Keratinocyte (primary cell): ENCODE results near the gene FNDC3A. TPM values are rescaled to one million over a fixed set of nuclear protein-coding genes. Genes with fewer than 3 reads are reported as not detected.

Experiments
- DNase-seq: peaks from one replicate; pipeline ENCODE4 v3.0.0-alpha.2; 2011; ENCODE audit warnings: low read depth, missing footprints, low spot score
- FAIRE-seq: peaks from 2 replicates; lab custom pipeline; 2011; peaks lifted over from hg19 to GRCh38; lab: Jason Lieb, UNC
- H2AFZ ChIP-seq: 2 replicates; pipeline ENCODE4 v1.6.0; 2012; ENCODE audit warnings: low read length, control low read depth, inconsistent platforms; ENCODE audit not compliant: control insufficient read depth
- H3K27ac ChIP-seq: 2 replicates; pipeline ENCODE4 v1.5.1; 2011; ENCODE audit warnings: low read length; ENCODE audit not compliant: control insufficient read depth, insufficient read depth
- H3K27me3 ChIP-seq: 3 replicates; pipeline ENCODE4 v1.6.0; 2011; ENCODE audit warnings: low read length; ENCODE audit not compliant: control insufficient read depth, insufficient read depth; ENCODE audit errors: extremely low read depth
- H3K36me3 ChIP-seq, 2 experiments: 2 replicates in 1 of 2; 3 replicates in 1 of 2; pipeline ENCODE4 v1.5.1; 2011; ENCODE audit warnings: low read length in 2 of 2, mild to moderate bottlenecking in 1 of 2; ENCODE audit not compliant: control insufficient read depth in 2 of 2, insufficient read depth in 2 of 2; ENCODE audit errors: extremely low read depth in 1 of 2
- H3K4me1 ChIP-seq: 3 replicates; pipeline ENCODE4 v1.5.1; 2011; ENCODE audit warnings: low read length; ENCODE audit not compliant: control insufficient read depth, insufficient read depth; ENCODE audit errors: extremely low read depth
- H3K4me2 ChIP-seq: 3 replicates; pipeline ENCODE4 v1.6.0; 2011; ENCODE audit warnings: low read depth, low read length; ENCODE audit not compliant: control insufficient read depth, insufficient read depth; ENCODE audit errors: extremely low read depth
- H3K4me3 ChIP-seq, 3 experiments: fragments of 200-600 bp in 1 of 3; sonication (generic) in 1 of 3; 2 replicates in 2 of 3; 3 replicates in 1 of 3; pipeline ENCODE4 v1.5.1; 2011 to 2016; ENCODE audit warnings: low read length in 3 of 3, mild to moderate bottlenecking in 3 of 3, control low read depth in 2 of 3, inconsistent platforms in 1 of 3, low read depth in 1 of 3, mixed read lengths in 1 of 3, mixed run types in 1 of 3, moderate library complexity in 1 of 3; ENCODE audit not compliant: control insufficient read depth in 2 of 3, insufficient read depth in 2 of 3; ENCODE audit errors: extremely low read depth in 1 of 3
- H3K79me2 ChIP-seq: 2 replicates; pipeline ENCODE4 v1.6.0; 2012; ENCODE audit warnings: low read length; ENCODE audit not compliant: control insufficient read depth, insufficient read depth
- H3K9ac ChIP-seq: 3 replicates; pipeline ENCODE4 v1.6.0; 2011; ENCODE audit warnings: low read length; ENCODE audit not compliant: control insufficient read depth, insufficient read depth; ENCODE audit errors: extremely low read depth
- H3K9me1 ChIP-seq: 3 replicates; pipeline ENCODE4 v1.6.0; 2011; ENCODE audit warnings: low read length; ENCODE audit not compliant: control insufficient read depth, insufficient read depth; ENCODE audit errors: extremely low read depth
- H3K9me3 ChIP-seq: 2 replicates; pipeline ENCODE4 v1.5.1; 2012; ENCODE audit warnings: low read depth, low read length; ENCODE audit not compliant: control insufficient read depth
- H4K20me1 ChIP-seq: 3 replicates; pipeline ENCODE4 v1.6.0; 2011; ENCODE audit warnings: low read length; ENCODE audit not compliant: control insufficient read depth, insufficient read depth; ENCODE audit errors: extremely low read depth
- CTCF ChIP-seq, 3 experiments: IDR thresholded peaks in 1 of 3; conservative IDR thresholded peaks in 1 of 3; optimal IDR thresholded peaks in 1 of 3; 2 replicates in 2 of 3; 3 replicates in 1 of 3; pipeline versions ENCODE3 to v1.5.1; 2011; ENCODE audit warnings: low read length in 3 of 3, mild to moderate bottlenecking in 3 of 3, moderate library complexity in 2 of 3, control low read depth in 1 of 3, inconsistent platforms in 1 of 3; ENCODE audit not compliant: insufficient read depth in 2 of 3; ENCODE audit errors: extremely low read depth in 1 of 3
- EZH2 ChIP-seq: IDR thresholded peaks from one replicate; pipeline ENCODE4 v1.6.1; 2012; ENCODE audit warnings: inconsistent platforms, mild to moderate bottlenecking, low read length, moderate library complexity
- dilution Hi-C: fragments of 300-500 bp; cut with MboI; formaldehyde crosslinking; loops from one replicate; pipeline ENCODE4 v1.7.0; 2020; ENCODE audit warnings: low sequenced_read_pairs; ENCODE audit not compliant: extremely low pct_ligation_motif_present
- polyA plus RNA-seq, 5 experiments: library from polyadenylated mRNA; depleted of rRNA in 3 of 5; stranded (reverse) in 3 of 5; stranded (forward) in 1 of 5; unstranded in 1 of 5; fragments of >200 nt; gene quantifications; 1 replicate in 1 of 5; 2 replicates in 3 of 5; 3 replicates in 1 of 5; pipeline versions ENCODE4 v1.2.1 to v1.2.3, GENCODE V29; 2011 to 2012; ENCODE audit warnings: missing spikeins in 2 of 5, low read depth in 1 of 5, low replicate concordance in 1 of 5

Gene FNDC3A
- polyA plus RNA-seq, 1 donor (not counting 4 experiments of a cell fraction or from before 2014, with no cell fraction given) = 28.4 TPM

GRCh38 chr13:49044008-49044407, 68.3 kb downstream of the FNDC3A start:
- no peaks in the 10 kb centered on the region for H3K9me1 ChIP-seq
- no peaks in the 10 kb centered on the region for H4K20me1 ChIP-seq
- H3K79me2 ChIP-seq = no peaks in the 10 kb centered on the region
- dilution Hi-C loops = no loop called here
- FAIRE-seq = no peak
- H3K4me2 ChIP-seq = no peak overlapping the region
- no peaks in the 10 kb centered on the region for H3K36me3 ChIP-seq
- no peak overlapping the region for H3K27ac ChIP-seq
- H3K27me3 ChIP-seq = no peaks in the 10 kb centered on the region
- no peaks in the 10 kb centered on the region for H3K4me1 ChIP-seq
- no peak overlapping the region for H2AFZ ChIP-seq
- no peak for DNase-seq
- H3K4me3 ChIP-seq = no peak overlapping the region
- H3K9ac ChIP-seq = no peak overlapping the region
- H3K9me3 ChIP-seq = no peaks in the 10 kb centered on the region
- no peak for TF ChIP-seq EZH2
- TF ChIP-seq CTCF (optimal IDR thresholded peaks at IDR 0.05 in 1 of 3, IDR thresholded peaks at IDR 0.05 in 1 of 3, conservative IDR thresholded peaks at IDR 0.05 in 1 of 3; ENCODE audit: extremely low read depth in 1 of 3, insufficient read depth in 2 of 3, low read length in 3 of 3) = no peak

GRCh38 chr13:49044836-49045235, 69.1 kb downstream of the FNDC3A start:
- no peak overlapping the region for H3K27ac ChIP-seq
- H2AFZ ChIP-seq = no peak overlapping the region
- FAIRE-seq = no peak
- H3K4me3 ChIP-seq = no peak overlapping the region
- no peak overlapping the region for H3K4me2 ChIP-seq
- no peaks in the 10 kb centered on the region for H3K4me1 ChIP-seq
- TF ChIP-seq EZH2 (no peak), CTCF (optimal IDR thresholded peaks at IDR 0.05 in 1 of 3, IDR thresholded peaks at IDR 0.05 in 1 of 3, conservative IDR thresholded peaks at IDR 0.05 in 1 of 3; ENCODE audit: extremely low read depth in 1 of 3, insufficient read depth in 2 of 3, low read length in 3 of 3) (no peak)
- H4K20me1 ChIP-seq = no peaks in the 10 kb centered on the region
- no peak for DNase-seq
- dilution Hi-C loops = no loop called here
- H3K9me1 ChIP-seq = no peaks in the 10 kb centered on the region
- H3K36me3 ChIP-seq = no peaks in the 10 kb centered on the region
- H3K9ac ChIP-seq = no peak overlapping the region
- H3K79me2 ChIP-seq = no peaks in the 10 kb centered on the region
- no peaks in the 10 kb centered on the region for H3K9me3 ChIP-seq
- no peaks in the 10 kb centered on the region for H3K27me3 ChIP-seq
